ENCODE results near the gene SEC61A1. TPM values are rescaled to one million over a fixed set of nuclear protein-coding genes. Genes with fewer than 3 reads are reported as not detected.
A peak's percentile ranks its signal among the peaks of the same experiment; 100 is the strongest.

Gene SEC61A1
- total RNA-seq, 1 donor from 2014 or later, result 388 TPM

DNA sequence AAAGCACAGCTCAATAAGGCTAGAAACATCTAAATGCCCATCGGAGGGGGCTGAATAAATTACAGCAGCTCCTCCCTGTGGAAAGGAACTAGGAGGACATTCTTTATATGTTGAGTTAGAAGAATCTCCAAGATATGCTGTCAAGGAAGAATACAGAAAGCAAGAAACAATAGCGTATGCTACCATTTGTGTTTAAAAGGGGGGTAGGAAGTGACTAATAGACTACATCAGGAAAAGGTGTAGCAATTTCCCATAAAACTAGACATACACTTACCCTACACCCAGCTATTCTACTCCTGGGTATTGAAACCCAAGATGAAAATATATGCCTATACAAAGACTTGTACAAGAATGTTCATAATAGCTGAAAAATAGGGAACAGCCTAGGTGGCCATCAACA lies 21.6 kb downstream of the SEC61A1 start:
- Mint-ChIP-seq H3K9me3 (ENCODE audit: low read depth) (no peaks in the 10 kb centered on the region), H3K4me3 (ENCODE audit: unreplicated experiment) (no peak overlapping the region), H3K27ac (ENCODE audit: unreplicated experiment) (peak overlapping the region; percentile 60), H3K36me3 (ENCODE audit: low read depth) (peaks cover 15% of the 10 kb centered on the region), H3K4me1 (ENCODE audit: low read depth) (peaks cover 19% of the 10 kb centered on the region), H3K27me3 (ENCODE audit: low read depth) (no peaks in the 10 kb centered on the region)
- no peak for DNase-seq (ENCODE audit: low spot score)
- TF ChIP-seq, protein P1, sequence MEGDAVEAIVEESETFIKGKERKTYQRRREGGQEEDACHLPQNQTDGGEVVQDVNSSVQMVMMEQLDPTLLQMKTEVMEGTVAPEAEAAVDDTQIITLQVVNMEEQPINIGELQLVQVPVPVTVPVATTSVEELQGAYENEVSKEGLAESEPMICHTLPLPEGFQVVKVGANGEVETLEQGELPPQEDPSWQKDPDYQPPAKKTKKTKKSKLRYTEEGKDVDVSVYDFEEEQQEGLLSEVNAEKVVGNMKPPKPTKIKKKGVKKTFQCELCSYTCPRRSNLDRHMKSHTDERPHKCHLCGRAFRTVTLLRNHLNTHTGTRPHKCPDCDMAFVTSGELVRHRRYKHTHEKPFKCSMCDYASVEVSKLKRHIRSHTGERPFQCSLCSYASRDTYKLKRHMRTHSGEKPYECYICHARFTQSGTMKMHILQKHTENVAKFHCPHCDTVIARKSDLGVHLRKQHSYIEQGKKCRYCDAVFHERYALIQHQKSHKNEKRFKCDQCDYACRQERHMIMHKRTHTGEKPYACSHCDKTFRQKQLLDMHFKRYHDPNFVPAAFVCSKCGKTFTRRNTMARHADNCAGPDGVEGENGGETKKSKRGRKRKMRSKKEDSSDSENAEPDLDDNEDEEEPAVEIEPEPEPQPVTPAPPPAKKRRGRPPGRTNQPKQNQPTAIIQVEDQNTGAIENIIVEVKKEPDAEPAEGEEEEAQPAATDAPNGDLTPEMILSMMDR (IDR thresholded peaks at IDR 0.05), result no peak

DNA sequence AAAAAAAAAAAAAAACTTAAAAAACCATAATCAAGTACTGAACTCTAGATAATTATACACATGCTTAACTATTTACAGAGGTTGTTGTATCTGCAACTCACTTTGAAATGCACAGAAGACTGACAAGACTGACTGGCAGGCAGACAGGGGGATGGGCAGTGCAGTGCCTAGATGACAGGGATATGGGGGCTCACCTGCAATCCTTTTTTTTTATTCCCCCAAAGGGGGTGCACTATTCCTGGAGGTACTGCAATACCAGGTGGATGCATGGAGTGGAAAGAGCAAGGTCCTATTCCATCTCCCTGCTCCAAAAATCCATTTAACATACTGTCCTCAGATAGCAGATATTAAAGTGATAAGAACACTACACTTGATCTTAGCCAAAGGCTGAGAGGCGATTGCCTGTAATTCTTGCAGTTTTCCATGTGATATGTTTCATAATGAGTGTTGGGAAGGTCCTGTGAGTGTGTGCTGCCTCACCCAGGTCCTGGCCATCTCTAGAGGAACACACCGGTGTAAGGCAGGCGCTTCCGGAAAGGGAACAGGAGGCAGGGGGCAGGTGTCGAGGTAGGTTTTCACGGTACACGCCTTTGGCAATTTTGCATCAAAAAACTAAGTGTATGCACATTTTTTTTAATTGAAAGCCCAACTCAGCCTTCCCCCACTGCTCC lies 22.7 kb downstream of the SEC61A1 start:
- Mint-ChIP-seq H3K4me3 (ENCODE audit: unreplicated experiment) (peak overlapping the region; percentile 71), H3K27me3 (ENCODE audit: low read depth) (no peaks in the 10 kb centered on the region), H3K36me3 (ENCODE audit: low read depth) (peaks cover 7% of the 10 kb centered on the region), H3K4me1 (ENCODE audit: low read depth) (peaks cover 23% of the 10 kb centered on the region), H3K9me3 (ENCODE audit: low read depth) (no peaks in the 10 kb centered on the region), H3K27ac (ENCODE audit: unreplicated experiment) (peak overlapping the region; percentile 88)
- no peak for DNase-seq (ENCODE audit: low spot score)
- TF ChIP-seq, protein P1 (IDR thresholded peaks at IDR 0.05), result no peak

DNA sequence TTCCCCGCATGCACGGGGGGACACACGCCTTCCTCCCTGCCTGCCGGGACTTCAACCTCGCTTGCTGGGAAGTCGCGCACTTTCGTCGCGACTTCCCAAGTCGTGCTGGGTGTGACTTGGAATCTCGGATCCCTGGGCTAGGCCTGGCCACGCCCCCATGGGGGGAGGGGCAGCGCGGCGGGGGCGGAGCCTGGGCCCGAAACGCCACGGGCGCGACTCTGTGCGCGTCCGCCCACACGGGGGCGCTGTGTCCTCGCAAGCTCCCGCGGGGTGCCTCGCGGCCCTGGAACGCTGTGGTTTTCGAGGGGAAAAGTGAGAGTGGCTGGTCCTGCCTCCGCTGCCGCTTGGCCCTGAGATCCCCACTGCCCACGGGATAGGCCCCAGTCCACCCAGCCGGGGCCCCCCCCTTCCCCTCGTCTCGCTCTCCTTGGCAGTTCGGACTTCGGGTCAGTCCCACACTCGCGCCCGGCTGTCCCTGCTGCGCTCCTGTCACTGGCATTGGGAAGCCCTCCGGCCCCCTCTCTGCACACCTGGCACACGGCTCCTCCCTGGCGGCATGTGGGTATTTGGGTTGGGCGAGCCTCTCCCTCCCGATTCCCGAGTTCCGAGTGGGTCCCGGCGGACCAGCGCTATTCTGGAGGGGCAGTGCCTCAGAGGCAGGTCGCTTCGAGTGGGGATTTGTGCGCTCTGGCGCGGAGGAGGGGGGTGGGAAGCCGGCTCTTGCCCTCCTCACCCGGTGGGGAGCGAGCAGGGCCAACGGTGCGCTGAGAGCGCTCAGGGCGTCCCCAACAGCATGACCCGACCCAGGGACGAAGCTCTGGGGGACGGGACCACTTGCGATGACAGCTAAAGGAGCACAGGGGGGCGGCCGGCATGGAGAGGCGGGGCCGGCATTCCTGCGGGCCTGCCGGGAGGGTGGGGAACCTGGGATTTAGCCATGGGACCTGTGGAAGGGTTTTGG lies 23.6 kb downstream of the SEC61A1 start:
- peak overlapping the region; percentile 88 for H3K27ac Mint-ChIP-seq (ENCODE audit: unreplicated experiment)

DNA sequence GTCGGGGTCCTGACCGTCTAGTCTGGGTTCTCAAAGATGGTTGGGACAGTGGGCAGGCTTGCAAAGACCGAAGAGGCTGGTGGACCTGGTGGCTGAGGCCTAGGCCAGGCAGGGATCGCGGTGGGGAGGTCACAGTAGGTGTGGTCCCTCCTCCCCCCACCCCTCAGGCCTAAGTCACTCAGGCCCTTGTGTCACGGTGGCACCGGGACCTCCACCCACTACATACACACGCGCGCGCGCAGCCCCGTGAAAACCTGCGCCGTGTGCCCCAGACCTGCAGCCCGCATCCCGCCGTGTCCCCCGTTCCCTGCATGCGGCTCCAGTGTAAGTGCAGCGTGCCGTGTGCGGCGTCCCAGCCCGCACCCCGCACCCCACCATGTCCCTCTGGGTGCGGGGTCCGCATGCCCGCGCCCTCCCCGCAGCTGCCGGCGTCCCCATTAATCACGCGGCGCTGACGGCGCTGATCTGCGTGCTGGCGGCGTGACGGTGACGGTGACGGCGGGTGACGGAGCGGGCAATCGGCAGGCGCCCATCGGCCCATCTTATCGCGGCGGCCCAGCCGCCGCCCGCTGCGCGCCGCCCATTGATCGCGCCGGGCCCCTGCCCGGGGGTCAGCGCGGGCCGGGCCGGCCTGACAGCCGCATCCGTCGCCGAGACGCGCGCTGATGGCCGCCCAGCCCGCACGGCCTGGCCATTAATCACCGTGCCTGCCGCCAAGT lies 24.4 kb downstream of the SEC61A1 start:
- peaks cover 38% of the 10 kb centered on the region for H3K4me1 Mint-ChIP-seq (ENCODE audit: low read depth)
- no peaks in the 10 kb centered on the region for H3K36me3 Mint-ChIP-seq (ENCODE audit: low read depth)
- no peak overlapping the region for H3K27ac Mint-ChIP-seq (ENCODE audit: unreplicated experiment)
- no peaks in the 10 kb centered on the region for H3K27me3 Mint-ChIP-seq (ENCODE audit: low read depth)
- DNase-seq (ENCODE audit: low spot score), result no peak
- TF ChIP-seq, protein P1 (IDR thresholded peaks at IDR 0.05), result no peak
- H3K9me3 Mint-ChIP-seq (ENCODE audit: low read depth), result no peaks in the 10 kb centered on the region
- no peak overlapping the region for H3K4me3 Mint-ChIP-seq (ENCODE audit: unreplicated experiment)

More for the DNA sequence above, 23.6 kb downstream of the SEC61A1 start:
- no peak for DNase-seq (ENCODE audit: low spot score)
- H3K9me3 Mint-ChIP-seq (ENCODE audit: low read depth), result no peaks in the 10 kb centered on the region
- no peaks in the 10 kb centered on the region for H3K36me3 Mint-ChIP-seq (ENCODE audit: low read depth)
- H3K4me3 Mint-ChIP-seq (ENCODE audit: unreplicated experiment), result peak overlapping the region; percentile 71
- TF ChIP-seq, protein P1 (IDR thresholded peaks at IDR 0.05), result peak; percentile 99
- H3K27me3 Mint-ChIP-seq (ENCODE audit: low read depth), result no peaks in the 10 kb centered on the region
- peaks cover 31% of the 10 kb centered on the region for H3K4me1 Mint-ChIP-seq (ENCODE audit: low read depth)

DNA sequence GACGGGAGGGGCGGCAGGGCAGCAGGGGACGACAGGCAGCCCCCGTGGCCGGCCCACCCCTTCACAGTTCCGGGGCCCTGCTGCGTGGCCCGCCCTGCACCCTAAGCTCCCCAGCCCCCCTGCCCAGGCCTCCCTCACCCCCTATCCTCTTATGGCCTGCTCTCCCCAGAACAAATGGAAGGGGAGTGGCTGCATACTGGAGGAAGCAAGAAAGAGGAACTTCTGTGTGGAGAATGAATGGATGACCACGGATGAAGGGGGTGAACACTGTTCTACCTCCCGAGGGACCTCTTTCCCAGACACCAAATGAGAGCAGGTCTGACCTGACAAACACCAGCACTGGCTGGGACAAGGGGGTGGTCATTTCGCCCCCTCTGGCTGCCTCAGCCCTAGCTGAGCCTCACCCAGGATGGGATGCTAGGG lies 25.0 kb downstream of the SEC61A1 start:
- H3K27me3 Mint-ChIP-seq (ENCODE audit: low read depth), result no peaks in the 10 kb centered on the region
- H3K4me3 Mint-ChIP-seq (ENCODE audit: unreplicated experiment), result no peak overlapping the region
- H3K27ac Mint-ChIP-seq (ENCODE audit: unreplicated experiment), result no peak overlapping the region
- H3K9me3 Mint-ChIP-seq (ENCODE audit: low read depth), result no peaks in the 10 kb centered on the region
- peaks cover 44% of the 10 kb centered on the region for H3K4me1 Mint-ChIP-seq (ENCODE audit: low read depth)
- no peak for DNase-seq (ENCODE audit: low spot score)
- TF ChIP-seq, protein P1 (IDR thresholded peaks at IDR 0.05), result no peak
- no peaks in the 10 kb centered on the region for H3K36me3 Mint-ChIP-seq (ENCODE audit: low read depth)

All from chondrocyte (in vitro differentiated cells).